AG20443 (cell line): ENCODE measurements around the gene LRRC32.
A peak's percentile ranks its signal among the peaks of the same experiment; 100 is the strongest.
"Not testable (repeated sequence)": the region's sequence is repeated elsewhere in the genome, so short reads cannot be mapped to it uniquely, and the experiment has no call there.

ENCODE experiments used
- DNase-seq: peaks from one replicate; pipeline ENCODE4 v3.0.0; 2012; ENCODE audit warnings: low spot score, mixed read lengths

LRRC32 gene

GRCh38 chr11:76610871-76611475 lies 59.6 kb downstream of the LRRC32 start:
- no peak for DNase-seq

- DNase-seq, result no peak
These were observed 60.2 kb downstream of the LRRC32 start for GRCh38 chr11:76610371-76610770.

GRCh38 chr11:76609736-76610370 lies 60.7 kb downstream of the LRRC32 start:
- peak; percentile 60 for DNase-seq

- not testable (repeated sequence) for DNase-seq
These were observed 61.6 kb downstream of the LRRC32 start for GRCh38 chr11:76608879-76609460.

- DNase-seq, result not testable (repeated sequence)
These were observed 62.3 kb downstream of the LRRC32 start for GRCh38 chr11:76608228-76608627.
